Neural cell (in vitro differentiated cells): ENCODE measurements around the gene CEACAM8. TPM values are rescaled to one million over a fixed set of nuclear protein-coding genes. Genes with fewer than 3 reads are reported as not detected.
"Not testable (repeated sequence)": the region's sequence is repeated elsewhere in the genome, so short reads cannot be mapped to it uniquely, and the experiment has no call there.

Source experiments
- H2AFZ ChIP-seq: fragments of 200-600, 300-800 bp; sonication (generic), shearing (Covaris generic); 2 replicates; pipeline ENCODE4 v1.6.0; 2014; ENCODE audit warnings: low read depth, mild to moderate bottlenecking, antibody characterized with exemption, low read length, moderate library complexity
- H3F3A ChIP-seq: fragments of 200-600 bp; shearing (Covaris generic); 2 replicates; pipeline ENCODE4 v1.6.1; 2016; ENCODE audit warnings: mild to moderate bottlenecking, moderate library complexity, mixed read lengths, antibody characterized with exemption, low read length; ENCODE audit not compliant: insufficient read depth, poor library complexity, severe bottlenecking
- H3K27ac ChIP-seq: fragments of 200-600, 300-800 bp; sonication (generic), shearing (Covaris generic); 2 replicates; pipeline ENCODE4 v1.5.1; 2014; ENCODE audit warnings: mild to moderate bottlenecking, low read length, moderate library complexity
- H3K27me3 ChIP-seq: fragments of 300-800, 200-600 bp; sonication (generic), shearing (Covaris generic); 2 replicates; pipeline ENCODE4 v1.6.0; 2014; ENCODE audit warnings: mild to moderate bottlenecking, low read depth, low read length, moderate library complexity; ENCODE audit not compliant: insufficient read depth
- H3K36me3 ChIP-seq: fragments of 300-800, 200-600 bp; sonication (generic), shearing (Covaris generic); 2 replicates; pipeline ENCODE4 v1.5.1; 2014; ENCODE audit warnings: mild to moderate bottlenecking, antibody characterized with exemption, low read length, moderate library complexity; ENCODE audit not compliant: insufficient read depth
- H3K4me2 ChIP-seq: fragments of 300-800, 200-600 bp; sonication (generic), shearing (Covaris generic); 2 replicates; pipeline ENCODE4 v1.6.0; 2014; ENCODE audit warnings: mild to moderate bottlenecking, low read length
- H3K4me3 ChIP-seq: fragments of 300-800, 200-600 bp; sonication (generic), shearing (Covaris generic); 2 replicates; pipeline ENCODE4 v1.5.1; 2014; ENCODE audit warnings: mild to moderate bottlenecking, low read length, moderate library complexity
- H3K79me2 ChIP-seq: fragments of 200-600 bp; shearing (Covaris generic); replicated peaks from 2 replicates; pipeline ENCODE4 v1.6.0; 2014; ENCODE audit warnings: mild to moderate bottlenecking, low read length, moderate library complexity; ENCODE audit not compliant: insufficient read depth
- H3K9ac ChIP-seq: fragments of 300-800, 200-600 bp; sonication (generic), shearing (Covaris generic); 2 replicates; pipeline ENCODE4 v1.6.1; 2016; ENCODE audit warnings: mild to moderate bottlenecking, low read length, mixed read lengths
- H3K9me2 ChIP-seq: fragments of 200-600 bp; shearing (Covaris generic); 2 replicates; pipeline ENCODE4 v1.6.1; 2016; ENCODE audit warnings: mild to moderate bottlenecking, low read length, mixed read lengths; ENCODE audit not compliant: insufficient read depth
- H3K9me3 ChIP-seq: fragments of 200-600, 300-800 bp; sonication (generic), shearing (Covaris generic); 2 replicates; pipeline ENCODE4 v1.6.1; 2016; ENCODE audit warnings: mild to moderate bottlenecking, mixed run types, low read length, moderate library complexity, mixed read lengths
- H4K20me1 ChIP-seq: fragments of 200-600 bp; shearing (Covaris generic); 2 replicates; pipeline ENCODE4 v1.6.1; 2016; ENCODE audit warnings: mild to moderate bottlenecking, mixed run types; ENCODE audit not compliant: insufficient read depth
- CTCF ChIP-seq: fragments of 450-650 bp; IDR thresholded peaks from 2 replicates; pipeline ENCODE4 v1.5.1; 2014; ENCODE audit warnings: antibody characterized with exemption, mild to moderate bottlenecking, moderate library complexity; ENCODE audit not compliant: poor library complexity, severe bottlenecking
- EZH2 ChIP-seq: fragments of 200-600, 300-800 bp; shearing (Covaris generic), sonication (generic); IDR thresholded peaks from 2 replicates; pipeline ENCODE4 v1.6.1; 2014; ENCODE audit warnings: antibody characterized with exemption, low read length, borderline replicate concordance, mild to moderate bottlenecking; ENCODE audit not compliant: insufficient read depth, poor library complexity, severe bottlenecking
- RAD21 ChIP-seq: fragments of 450-650 bp; conservative IDR thresholded peaks from 2 replicates; pipeline ENCODE4 v1.6.1; 2014; ENCODE audit warnings: antibody characterized with exemption, mild to moderate bottlenecking, moderate library complexity
- REST ChIP-seq: IDR thresholded peaks from 2 replicates; pipeline ENCODE4 v1.6.1; 2012; ENCODE audit warnings: borderline replicate concordance
- SMC3 ChIP-seq: fragments of 450-650 bp; conservative IDR thresholded peaks from 2 replicates; pipeline ENCODE4 v1.6.1; 2014; ENCODE audit warnings: antibody characterized with exemption, mild to moderate bottlenecking, moderate library complexity; ENCODE audit not compliant: poor library complexity
- TAF1 ChIP-seq: IDR thresholded peaks from 2 replicates; pipeline ENCODE4 v1.6.1; 2012; ENCODE audit warnings: low read depth
- polyA plus RNA-seq: library from polyadenylated mRNA; depleted of rRNA; stranded (reverse); fragments of >200 nt; gene quantifications from 2 replicates; pipeline ENCODE4 v1.2.3, GENCODE V29; 2014

Gene CEACAM8
- polyA plus RNA-seq, 1 donor from 2014 or later: not detected

GRCh38 chr19:42560731-42561130 lies 34.0 kb downstream of the CEACAM8 start:
- Histone ChIP-seq H3K9me2 (no peaks in the 10 kb centered on the region), H3K79me2 (no peaks in the 10 kb centered on the region), H3F3A (no peaks in the 10 kb centered on the region), H3K27me3 (no peaks in the 10 kb centered on the region), H3K9me3 (no peaks in the 10 kb centered on the region), H3K36me3 (no peaks in the 10 kb centered on the region), H3K9ac (no peak overlapping the region), H3K4me3 (no peak overlapping the region), H3K27ac (no peak overlapping the region), H2AFZ (no peak overlapping the region), H3K4me2 (no peak overlapping the region), H4K20me1 (no peaks in the 10 kb centered on the region)
- no peak for TF ChIP-seq EZH2
- no peak for TF ChIP-seq TAF1
- no peak for TF ChIP-seq CTCF
- no peak for TF ChIP-seq REST

GRCh38 chr19:42558450-42559150 lies 36.1 kb downstream of the CEACAM8 start:
- Histone ChIP-seq H3F3A (no peaks in the 10 kb centered on the region), H3K36me3 (no peaks in the 10 kb centered on the region), H3K4me2 (no peak overlapping the region), H3K27me3 (no peaks in the 10 kb centered on the region), H3K9me2 (no peaks in the 10 kb centered on the region), H4K20me1 (no peaks in the 10 kb centered on the region), H3K79me2 (no peaks in the 10 kb centered on the region), H3K4me3 (no peak overlapping the region), H3K9me3 (no peaks in the 10 kb centered on the region), H3K9ac (no peak overlapping the region), H3K27ac (no peak overlapping the region), H2AFZ (no peak overlapping the region)
- no peak for TF ChIP-seq SMC3
- no peak for TF ChIP-seq EZH2
- TF ChIP-seq RAD21: no peak

- not testable (repeated sequence) for H3K27ac ChIP-seq, H3K36me3 ChIP-seq, H3K27me3 ChIP-seq, H2AFZ ChIP-seq, H3K79me2 ChIP-seq, H3K9me2 ChIP-seq, H3K4me2 ChIP-seq, H3K9me3 ChIP-seq, H3K9ac ChIP-seq, H3F3A ChIP-seq, H3K4me3 ChIP-seq, H4K20me1 ChIP-seq
Observed at GRCh38 chr19:42557386-42557871, 37.3 kb downstream of the CEACAM8 start.
